NCI-H2107 treated with DMSO at 0.1 percent for 48 hours (cell line): Measurements from ENCODE around the gene A2M.
"Not testable (repeated sequence)": the region's sequence is repeated elsewhere in the genome, so short reads cannot be mapped to it uniquely, and the experiment has no call there.

Experiments
- DNase-seq: peaks from one replicate; lab custom pipeline; 2025; ENCODE audit not compliant: unreplicated experiment; lab: John Stamatoyannopoulos, UW

The A2M gene

GRCh38 chr12:9115731-9116559, at the start of gene A2M:
Gene A2M, minus strand, starts transcription at chr12:9115919. Its CDS starts 70 bp downstream, at chr12:9115849.
- no peak for DNase-seq

- no peak for DNase-seq
Measured at GRCh38 chr12:9163392-9163791, 47.7 kb upstream of the A2M start.

- no peak for DNase-seq
Measured at GRCh38 chr12:9156119-9156518, 40.4 kb upstream of the A2M start.

- DNase-seq = no peak
Measured at GRCh38 chr12:9149372-9149771, 33.7 kb upstream of the A2M start.

- DNase-seq = no peak
Measured at GRCh38 chr12:9148926-9149325, 33.2 kb upstream of the A2M start.

- DNase-seq = no peak
Measured at GRCh38 chr12:9147461-9147860, 31.7 kb upstream of the A2M start.

- no peak for DNase-seq
Measured at GRCh38 chr12:9144730-9145106, 29.0 kb upstream of the A2M start.

GRCh38 chr12:9143929-9144729, 28.4 kb upstream of the A2M start:
- DNase-seq = no peak

- DNase-seq = no peak
Measured at GRCh38 chr12:9143137-9143536, 27.4 kb upstream of the A2M start.

GRCh38 chr12:9139588-9140290, 24.0 kb upstream of the A2M start:
- not testable (repeated sequence) for DNase-seq

GRCh38 chr12:9135903-9136310, 20.2 kb upstream of the A2M start:
- no peak for DNase-seq

- no peak for DNase-seq
Measured at GRCh38 chr12:9134981-9135628, 19.4 kb upstream of the A2M start.

GRCh38 chr12:9133216-9133916, 17.6 kb upstream of the A2M start:
- no peak for DNase-seq

- no peak for DNase-seq
Measured at GRCh38 chr12:9132008-9132535, 16.4 kb upstream of the A2M start.

- DNase-seq = no peak
Measured at GRCh38 chr12:9130244-9130643, 14.5 kb upstream of the A2M start.

- no peak for DNase-seq
Measured at GRCh38 chr12:9127936-9128663, 12.4 kb upstream of the A2M start.

- no peak for DNase-seq
Measured at GRCh38 chr12:9127484-9127883, 11.8 kb upstream of the A2M start.

- DNase-seq = no peak
Measured at GRCh38 chr12:9124383-9125031, 8.8 kb upstream of the A2M start.

GRCh38 chr12:9123781-9124382, 8.2 kb upstream of the A2M start:
- DNase-seq = no peak
